ENCODE data around the gene CLEC20A. TPM values are rescaled to one million over a fixed set of nuclear protein-coding genes. Genes with fewer than 3 reads are reported as not detected.
A peak's percentile ranks its signal among the peaks of the same experiment; 100 is the strongest.

CLEC20A gene
- total RNA-seq, 1 experiment from 2014 or later: not detected

DNA sequence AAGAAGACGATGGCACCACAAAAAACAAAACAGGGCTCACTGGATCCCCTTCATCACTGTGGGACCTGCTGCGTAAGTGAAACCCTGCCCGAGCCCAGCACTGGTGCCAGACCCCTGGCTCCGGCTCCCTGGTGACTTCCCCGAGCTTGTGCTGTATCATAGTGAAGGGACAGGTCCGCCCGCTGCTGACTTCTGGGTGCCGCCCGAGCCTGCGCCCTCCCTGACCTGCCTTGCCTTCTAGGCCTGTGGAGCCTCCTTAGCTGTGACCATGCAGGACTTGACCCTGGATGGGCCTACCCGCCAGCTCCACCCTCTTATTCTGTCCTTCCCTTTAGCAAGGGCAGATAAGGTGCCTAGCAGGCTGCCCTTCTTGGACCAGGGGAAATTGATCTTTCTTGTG is 24.0 kb upstream of the CLEC20A start:
- no peaks in the 10 kb centered on the region for H3K27me3 Mint-ChIP-seq (ENCODE audit: insufficient read depth, unreplicated experiment)
- no peaks in the 10 kb centered on the region for H3K36me3 Mint-ChIP-seq (ENCODE audit: insufficient read depth, unreplicated experiment)
- no peak for DNase-seq
- no peak overlapping the region for H3K4me3 Mint-ChIP-seq (ENCODE audit: unreplicated experiment)
- H3K9me3 Mint-ChIP-seq (ENCODE audit: unreplicated experiment): no peaks in the 10 kb centered on the region
- Histone ChIP-seq H3K36me3 (ENCODE audit: control insufficient read depth, insufficient read depth, low read length) (no peaks in the 10 kb centered on the region), H3K4me1 (peaks cover 8% of the 10 kb centered on the region; the same call in 1 of the 2 replicates), H3K9me3 (no peaks in the 10 kb centered on the region), H3K27me3 (replicated peaks; ENCODE audit: control insufficient read depth, insufficient read depth, low read length) (no peaks in the 10 kb centered on the region), H3K4me3 (ENCODE audit: low read depth, low read length) (no peak overlapping the region)
- intact Hi-C loops (cut with micrococcal nuclease; ENCODE audit: unreplicated experiment): no loop called here
- BruUV-seq (replicated peaks): no TSS peak
- TF ChIP-seq, protein P1, sequence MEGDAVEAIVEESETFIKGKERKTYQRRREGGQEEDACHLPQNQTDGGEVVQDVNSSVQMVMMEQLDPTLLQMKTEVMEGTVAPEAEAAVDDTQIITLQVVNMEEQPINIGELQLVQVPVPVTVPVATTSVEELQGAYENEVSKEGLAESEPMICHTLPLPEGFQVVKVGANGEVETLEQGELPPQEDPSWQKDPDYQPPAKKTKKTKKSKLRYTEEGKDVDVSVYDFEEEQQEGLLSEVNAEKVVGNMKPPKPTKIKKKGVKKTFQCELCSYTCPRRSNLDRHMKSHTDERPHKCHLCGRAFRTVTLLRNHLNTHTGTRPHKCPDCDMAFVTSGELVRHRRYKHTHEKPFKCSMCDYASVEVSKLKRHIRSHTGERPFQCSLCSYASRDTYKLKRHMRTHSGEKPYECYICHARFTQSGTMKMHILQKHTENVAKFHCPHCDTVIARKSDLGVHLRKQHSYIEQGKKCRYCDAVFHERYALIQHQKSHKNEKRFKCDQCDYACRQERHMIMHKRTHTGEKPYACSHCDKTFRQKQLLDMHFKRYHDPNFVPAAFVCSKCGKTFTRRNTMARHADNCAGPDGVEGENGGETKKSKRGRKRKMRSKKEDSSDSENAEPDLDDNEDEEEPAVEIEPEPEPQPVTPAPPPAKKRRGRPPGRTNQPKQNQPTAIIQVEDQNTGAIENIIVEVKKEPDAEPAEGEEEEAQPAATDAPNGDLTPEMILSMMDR (IDR thresholded peaks at IDR 0.05; ENCODE audit: insufficient read depth in 1 of 2, low read depth in 1 of 2, low read length in 1 of 2, severe bottlenecking in 1 of 2, unreplicated experiment in 1 of 2): no peak
- no peak overlapping the region for H3K27ac Mint-ChIP-seq (ENCODE audit: unreplicated experiment)
- peaks cover 11% of the 10 kb centered on the region for H3K4me1 Mint-ChIP-seq (ENCODE audit: low read depth, unreplicated experiment)
- ChIA-PET CTCF (no interaction called here), POLR2A (no interaction called here)

DNA sequence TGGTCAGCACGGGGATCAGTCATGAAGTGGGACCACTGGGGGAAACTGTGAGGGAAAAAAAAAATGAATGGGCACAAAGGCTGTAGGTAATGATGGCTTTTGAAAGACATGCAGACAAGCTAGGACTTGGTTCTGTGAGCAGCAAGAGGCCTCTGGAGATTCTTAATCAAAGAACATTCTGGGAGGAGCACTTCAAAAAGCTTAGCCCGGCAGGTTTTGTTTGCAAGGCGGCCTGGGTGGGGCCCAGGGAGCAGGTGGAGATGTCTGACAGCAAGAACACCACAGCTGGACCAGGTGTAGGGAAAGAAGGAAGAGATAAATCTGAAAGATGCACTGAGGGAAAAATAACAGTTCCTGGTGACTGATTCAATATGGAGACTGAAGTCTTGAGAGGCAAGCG is 22.1 kb upstream of the CLEC20A start:
- H3K27ac Mint-ChIP-seq (ENCODE audit: unreplicated experiment): no peak overlapping the region

DNA sequence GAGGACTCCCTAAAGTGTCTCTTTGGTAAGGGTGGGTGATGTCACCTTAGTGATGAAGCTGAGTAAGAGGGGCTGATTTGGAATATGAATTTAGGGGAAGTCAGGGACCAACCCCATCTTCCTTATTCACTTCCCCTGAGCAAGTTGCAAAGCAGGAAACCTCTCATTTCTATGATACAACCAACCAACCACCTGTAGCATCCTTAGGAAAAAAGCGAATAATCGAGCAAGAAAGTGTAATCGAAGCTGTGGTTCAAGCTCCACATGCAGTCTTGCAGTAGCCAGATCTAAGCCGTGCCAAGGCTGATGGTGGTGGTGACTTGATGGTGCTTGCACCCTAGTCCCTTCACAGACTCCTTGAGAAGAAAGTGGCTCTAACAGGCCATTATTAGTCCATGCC is 19.3 kb upstream of the CLEC20A start:
- TF ChIP-seq, protein P1 (IDR thresholded peaks at IDR 0.05; ENCODE audit: insufficient read depth in 1 of 2, low read depth in 1 of 2, low read length in 1 of 2, severe bottlenecking in 1 of 2, unreplicated experiment in 1 of 2): no peak
- peaks cover 11% of the 10 kb centered on the region for H3K4me1 Mint-ChIP-seq (ENCODE audit: low read depth, unreplicated experiment)
- H3K27me3 Mint-ChIP-seq (ENCODE audit: insufficient read depth, unreplicated experiment): no peaks in the 10 kb centered on the region
- ChIA-PET POLR2A (interaction anchor here (0.6 kb wide), 1 partner anchor 541 kb away, joined by 6 read pairs; no protein-coding TSS in a partner anchor), CTCF (interaction anchor here (0.7 kb wide), 1 partner anchor 45 kb away, joined by 3 read pairs; no protein-coding TSS in a partner anchor)
- no peaks in the 10 kb centered on the region for H3K36me3 Mint-ChIP-seq (ENCODE audit: insufficient read depth, unreplicated experiment)
- no peaks in the 10 kb centered on the region for H3K36me3 ChIP-seq (ENCODE audit: control insufficient read depth, insufficient read depth, low read length)
- no peaks in the 10 kb centered on the region for H3K27me3 ChIP-seq (replicated peaks; ENCODE audit: control insufficient read depth, insufficient read depth, low read length)
- no peaks in the 10 kb centered on the region for H3K9me3 ChIP-seq
- intact Hi-C loops (cut with micrococcal nuclease; ENCODE audit: unreplicated experiment): no loop called here
- no peak overlapping the region for H3K4me3 Mint-ChIP-seq (ENCODE audit: unreplicated experiment)
- no TSS peak for BruUV-seq (replicated peaks)
- peaks cover 8% of the 10 kb centered on the region; the same call in 1 of the 2 replicates for H3K4me1 ChIP-seq
- no peak overlapping the region for H3K27ac Mint-ChIP-seq (ENCODE audit: unreplicated experiment)
- H3K9me3 Mint-ChIP-seq (ENCODE audit: unreplicated experiment): no peaks in the 10 kb centered on the region
- no peak for DNase-seq
- no peak overlapping the region for H3K4me3 ChIP-seq (ENCODE audit: low read depth, low read length)

More for the DNA sequence above, 22.1 kb upstream of the CLEC20A start:
- Histone ChIP-seq H3K9me3 (no peaks in the 10 kb centered on the region), H3K4me3 (ENCODE audit: low read depth, low read length) (no peak overlapping the region), H3K36me3 (ENCODE audit: control insufficient read depth, insufficient read depth, low read length) (no peaks in the 10 kb centered on the region), H3K27me3 (replicated peaks; ENCODE audit: control insufficient read depth, insufficient read depth, low read length) (no peaks in the 10 kb centered on the region), H3K4me1 (peaks cover 8% of the 10 kb centered on the region; the same call in 1 of the 2 replicates)
- CTCF ChIA-PET: interaction anchor here (0.7 to 1.2 kb wide), 5 partner anchors 9 to 487 kb away, joined by 3 to 4 read pairs (median 3); no protein-coding TSS in a partner anchor
- intact Hi-C loops (cut with micrococcal nuclease; ENCODE audit: unreplicated experiment): no loop called here
- no TSS peak for BruUV-seq (replicated peaks)
- H3K4me3 Mint-ChIP-seq (ENCODE audit: unreplicated experiment): no peak overlapping the region
- no peaks in the 10 kb centered on the region for H3K36me3 Mint-ChIP-seq (ENCODE audit: insufficient read depth, unreplicated experiment)
- H3K27me3 Mint-ChIP-seq (ENCODE audit: insufficient read depth, unreplicated experiment): no peaks in the 10 kb centered on the region
- DNase-seq: peak; percentile 53 to 59
- peaks cover 11% of the 10 kb centered on the region for H3K4me1 Mint-ChIP-seq (ENCODE audit: low read depth, unreplicated experiment)
- TF ChIP-seq, protein P1 (IDR thresholded peaks at IDR 0.05; ENCODE audit: insufficient read depth in 1 of 2, low read depth in 1 of 2, low read length in 1 of 2, severe bottlenecking in 1 of 2, unreplicated experiment in 1 of 2): no peak
- H3K9me3 Mint-ChIP-seq (ENCODE audit: unreplicated experiment): no peaks in the 10 kb centered on the region
- POLR2A ChIA-PET: no interaction called here

Data from Caco-2 (cell line).